Endothelial cell of umbilical vein (primary cell): ENCODE results near the gene ISL1. TPM values are rescaled to one million over a fixed set of nuclear protein-coding genes. Genes with fewer than 3 reads are reported as not detected.

ENCODE experiments used
- BruUV-seq: library from RNA; stranded (reverse); fragments of 400-500 nt; replicated peaks from 2 replicates; lab custom pipeline; 2021; lab: Mats Ljungman, UMichigan
- CTCF ChIA-PET: fragments of 300-600, 350-600 bp; sonication (Branson Sonifier 250); formaldehyde crosslinking; loops from one replicate; lab custom pipeline; 2021; ENCODE audit warnings: antibody characterized with exemption, inconsistent platforms; lab: Charles Lee
- POLR2A ChIA-PET: fragments of 300-600, 350-600 bp; sonication (Branson Sonifier 250); formaldehyde crosslinking; loops from one replicate; lab custom pipeline; 2021; ENCODE audit warnings: antibody characterized with exemption, inconsistent platforms; lab: Charles Lee
- DNase-seq: peaks from one replicate; pipeline ENCODE4 v3.0.0-alpha.2; 2011; ENCODE audit warnings: low read depth, low spot score
- FAIRE-seq: peaks from 2 replicates; lab custom pipeline; 2011; peaks lifted over from hg19 to GRCh38; lab: Jason Lieb, UNC
- H2AFZ ChIP-seq: 2 replicates; pipeline ENCODE4 v1.6.0; 2012; ENCODE audit warnings: low read depth, low read length, control low read depth, inconsistent platforms
- H3K27ac ChIP-seq: 2 replicates; pipeline ENCODE4 v1.5.1; 2011; ENCODE audit warnings: low read depth, mild to moderate bottlenecking, control low read depth, low read length, moderate library complexity; ENCODE audit not compliant: insufficient read depth
- H3K27me3 ChIP-seq, 2 experiments: 2 replicates each; pipeline versions ENCODE4 v1.6.0 to v1.6.1; 2011; ENCODE audit warnings: low read length in 2 of 2, mixed read lengths in 1 of 2; ENCODE audit not compliant: control insufficient read depth in 2 of 2, insufficient read depth in 2 of 2
- H3K36me3 ChIP-seq, 2 experiments: 2 replicates in 1 of 2; 3 replicates in 1 of 2; pipeline ENCODE4 v1.5.1; 2011; ENCODE audit warnings: low read length in 2 of 2, mild to moderate bottlenecking in 1 of 2, moderate library complexity in 1 of 2; ENCODE audit not compliant: control insufficient read depth in 2 of 2, insufficient read depth in 2 of 2; ENCODE audit errors: extremely low read depth in 1 of 2
- H3K4me1 ChIP-seq: 3 replicates; pipeline ENCODE4 v1.5.1; 2011; ENCODE audit warnings: mild to moderate bottlenecking, low read length; ENCODE audit not compliant: control insufficient read depth, insufficient read depth; ENCODE audit errors: extremely low read depth
- H3K4me2 ChIP-seq: 2 replicates; pipeline ENCODE4 v1.6.1; 2011; ENCODE audit warnings: low read length, control low read depth, mixed read lengths; ENCODE audit not compliant: insufficient read depth
- H3K4me3 ChIP-seq, 3 experiments: fragments of 200-600 bp in 1 of 3; sonication (generic), shearing (Covaris generic) in 1 of 3; replicated peaks in 1 of 3; 2 replicates each; pipeline ENCODE4 v1.5.1; 2011 to 2016; ENCODE audit warnings: control low read depth in 3 of 3, low read length in 3 of 3, mild to moderate bottlenecking in 2 of 3, inconsistent platforms in 1 of 3, low read depth in 1 of 3, moderate library complexity in 1 of 3; ENCODE audit not compliant: insufficient read depth in 1 of 3
- H3K79me2 ChIP-seq: 2 replicates; pipeline ENCODE4 v1.6.0; 2012; ENCODE audit warnings: low read length, inconsistent platforms; ENCODE audit not compliant: control insufficient read depth, insufficient read depth
- H3K9ac ChIP-seq: replicated peaks from 2 replicates; pipeline ENCODE3; 2011; ENCODE audit warnings: low read length, control low read depth; ENCODE audit not compliant: insufficient read depth; ENCODE audit errors: extremely low read depth
- H3K9me1 ChIP-seq: replicated peaks from 3 replicates; pipeline ENCODE4 v1.6.0; 2011; ENCODE audit warnings: mild to moderate bottlenecking, low read length; ENCODE audit not compliant: control insufficient read depth, insufficient read depth; ENCODE audit errors: extremely low read depth
- H3K9me3 ChIP-seq: replicated peaks from 2 replicates; pipeline ENCODE4 v1.5.1; 2012; ENCODE audit warnings: low read length, inconsistent platforms; ENCODE audit not compliant: control insufficient read depth, insufficient read depth
- H4K20me1 ChIP-seq: replicated peaks from 2 replicates; pipeline ENCODE3; 2011; ENCODE audit warnings: mild to moderate bottlenecking, low read length; ENCODE audit not compliant: control insufficient read depth, insufficient read depth; ENCODE audit errors: extremely low read depth
- CTCF ChIP-seq, 2 donors: IDR thresholded peaks; 1 replicate in 1 of 2; 2 replicates in 1 of 2; pipeline ENCODE4 v1.5.1; 2011; ENCODE audit warnings: low read length in 2 of 2, mild to moderate bottlenecking in 2 of 2, moderate library complexity in 2 of 2, control low read depth in 1 of 2, inconsistent platforms in 1 of 2, low read depth in 1 of 2; ENCODE audit not compliant: insufficient read depth in 1 of 2; ENCODE audit errors: extremely low read depth in 1 of 2
- EZH2 ChIP-seq: IDR thresholded peaks from 2 replicates; pipeline ENCODE4 v1.6.1; 2012; ENCODE audit warnings: borderline replicate concordance, low read depth, mild to moderate bottlenecking, moderate library complexity, low read length, inconsistent platforms; ENCODE audit not compliant: severe bottlenecking
- JUN ChIP-seq: IDR thresholded peaks from 2 replicates; pipeline ENCODE4 v1.6.1; 2011; ENCODE audit warnings: borderline replicate concordance, low read depth; ENCODE audit not compliant: insufficient read length, insufficient read depth
- POLR2AphosphoS5 ChIP-seq: IDR thresholded peaks from 2 replicates; pipeline ENCODE4 v1.6.1; 2012; ENCODE audit warnings: low read depth, mild to moderate bottlenecking, control low read depth, low read length, moderate library complexity; ENCODE audit not compliant: insufficient read depth
- dilution Hi-C: fragments of 300-500 bp; cut with MboI; formaldehyde crosslinking; loops from one replicate; pipeline ENCODE4 v1.15.0; 2019; ENCODE audit warnings: low sequenced_read_pairs; ENCODE audit not compliant: extremely low pct_ligation_motif_present
- intact Hi-C: fragments of 100-400 bp; cut with micrococcal nuclease; formaldehyde crosslinking; loops from one replicate; pipeline ENCODE4 v1.10.0; 2022
- polyA plus RNA-seq, 4 experiments: library from polyadenylated mRNA; depleted of rRNA in 3 of 4; stranded (reverse) in 3 of 4; unstranded in 1 of 4; fragments of >200 nt; gene quantifications; 2 replicates each; pipeline versions ENCODE4 v1.2.1 to v1.2.3, GENCODE V29; 2011 to 2012; ENCODE audit warnings: missing spikeins in 1 of 4
- total RNA-seq: library from RNA; stranded (reverse); gene quantifications from 2 replicates; pipeline ENCODE4 v1.2.3, GENCODE V29; 2021

Gene ISL1
- total and polyA plus RNA-seq, 2 donors (not counting 3 experiments of a cell fraction or from before 2014, with no cell fraction given), result 0.28 to 1.1 TPM

GRCh38 chr5:51376509-51376908, 6.7 kb upstream of the ISL1 start:
- BruUV-seq, result no TSS peak
- dilution Hi-C loops, result no loop called here
- DNase-seq, result no peak
- no peak overlapping the region for H2AFZ ChIP-seq
- peaks cover 25 to 44% of the 10 kb centered on the region in 2 experiments for H3K27me3 ChIP-seq
- H3K9ac ChIP-seq, result no peak overlapping the region
- POLR2A ChIA-PET, result no interaction called here
- H3K36me3 ChIP-seq, result no peaks in the 10 kb centered on the region
- H3K4me3 ChIP-seq, result no peak overlapping the region
- H3K9me1 ChIP-seq, result no peaks in the 10 kb centered on the region
- TF ChIP-seq CTCF (IDR thresholded peaks at IDR 0.05; ENCODE audit: extremely low read depth in 1 of 2, insufficient read depth in 1 of 2, low read depth in 1 of 2, low read length in 2 of 2), result no peak
- TF ChIP-seq EZH2, result peak; percentile 36
- TF ChIP-seq POLR2AphosphoS5, result no peak
- no peak for TF ChIP-seq JUN
- H3K4me2 ChIP-seq, result no peak overlapping the region
- intact Hi-C loops, result no loop called here
- no peaks in the 10 kb centered on the region for H4K20me1 ChIP-seq
- peaks cover under 1% of the 10 kb centered on the region for H3K4me1 ChIP-seq
- H3K27ac ChIP-seq, result no peak overlapping the region
- no peaks in the 10 kb centered on the region for H3K79me2 ChIP-seq
- CTCF ChIA-PET, result no interaction called here
- no peak for FAIRE-seq
- no peaks in the 10 kb centered on the region for H3K9me3 ChIP-seq
